ENCODE results near the gene PXMP4. TPM values are rescaled to one million over a fixed set of nuclear protein-coding genes. Genes with fewer than 3 reads are reported as not detected.

PXMP4 gene
- total RNA-seq, 1 experiment from 2014 or later, result 3.3 TPM

DNA sequence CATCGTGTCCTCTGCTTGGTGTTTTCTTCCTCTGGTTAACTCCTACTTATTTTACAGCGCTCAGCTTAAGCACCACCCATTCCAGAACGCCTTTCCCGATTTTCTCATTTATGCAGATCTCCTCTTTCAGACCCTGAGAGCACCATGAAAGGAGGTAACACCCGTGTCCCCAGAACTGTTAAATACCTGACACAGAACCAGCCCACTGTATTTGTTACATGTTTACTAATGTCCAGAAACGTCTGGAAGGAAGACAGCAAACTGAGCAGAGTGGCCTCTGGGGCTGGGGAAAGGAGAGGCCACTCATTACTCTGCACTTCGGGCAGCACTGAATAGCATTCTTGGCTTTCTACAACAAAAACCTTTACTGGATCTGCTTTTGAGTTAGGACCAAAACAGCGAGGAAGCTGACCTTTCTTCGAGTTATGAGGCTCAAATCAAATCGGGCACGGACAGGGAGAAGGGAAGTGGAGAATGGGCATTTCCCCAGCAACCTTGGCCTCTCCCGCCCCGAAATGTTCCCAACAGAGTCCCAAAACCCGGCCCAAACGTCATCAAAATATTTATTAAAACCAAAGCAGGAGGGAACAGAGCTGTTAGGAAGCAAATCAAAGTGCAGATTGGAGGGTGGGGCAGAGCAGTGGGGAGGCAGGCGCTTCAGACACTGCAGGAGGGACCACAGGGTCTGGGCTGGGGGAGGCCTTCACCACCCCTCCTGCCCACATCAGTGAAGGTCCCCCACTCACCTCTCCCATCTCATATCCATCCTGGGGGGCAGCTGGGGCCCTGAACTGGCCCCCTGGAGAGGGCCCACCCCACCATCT lies 44.8 kb downstream of the PXMP4 start:
- Mint-ChIP-seq H3K9me3 (no peaks in the 10 kb centered on the region), H3K27ac (peak overlapping the region; percentile 69), H3K27me3 (ENCODE audit: low read depth) (no peaks in the 10 kb centered on the region; the same call in 1 of the 2 replicates), H3K4me3 (peak overlapping the region; percentile 64), H3K4me1 (peaks cover 31% of the 10 kb centered on the region), H3K36me3 (peaks cover 29% of the 10 kb centered on the region)
- ChIA-PET CTCF (interaction anchor here (0.6 to 1.3 kb wide), 3 partner anchors 12 to 1658 kb away, joined by 3 to 4 read pairs (median 3); partner anchors contain the start of gene ZNF341), POLR2A (interaction anchor here (0.6 kb wide), 1 partner anchor 156 kb away, joined by 4 read pairs; no protein-coding TSS in a partner anchor)
- TF ChIP-seq PRRX2 (CRISPR knock-in tag; IDR thresholded peaks at IDR 0.05), result peak; percentile 3; the same call in 1 of the 2 replicates
- TF ChIP-seq, protein P1, sequence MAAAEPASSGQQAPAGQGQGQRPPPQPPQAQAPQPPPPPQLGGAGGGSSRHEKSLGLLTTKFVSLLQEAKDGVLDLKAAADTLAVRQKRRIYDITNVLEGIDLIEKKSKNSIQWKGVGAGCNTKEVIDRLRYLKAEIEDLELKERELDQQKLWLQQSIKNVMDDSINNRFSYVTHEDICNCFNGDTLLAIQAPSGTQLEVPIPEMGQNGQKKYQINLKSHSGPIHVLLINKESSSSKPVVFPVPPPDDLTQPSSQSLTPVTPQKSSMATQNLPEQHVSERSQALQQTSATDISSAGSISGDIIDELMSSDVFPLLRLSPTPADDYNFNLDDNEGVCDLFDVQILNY (CRISPR knock-in tag; IDR thresholded peaks at IDR 0.05), result no peak
- TF ChIP-seq GABPB1 (CRISPR knock-in tag; IDR thresholded peaks at IDR 0.05), result 0 out of 2 replicates have a peak, but pooled peaks have one; percentile 31
- TF ChIP-seq, protein P2, sequence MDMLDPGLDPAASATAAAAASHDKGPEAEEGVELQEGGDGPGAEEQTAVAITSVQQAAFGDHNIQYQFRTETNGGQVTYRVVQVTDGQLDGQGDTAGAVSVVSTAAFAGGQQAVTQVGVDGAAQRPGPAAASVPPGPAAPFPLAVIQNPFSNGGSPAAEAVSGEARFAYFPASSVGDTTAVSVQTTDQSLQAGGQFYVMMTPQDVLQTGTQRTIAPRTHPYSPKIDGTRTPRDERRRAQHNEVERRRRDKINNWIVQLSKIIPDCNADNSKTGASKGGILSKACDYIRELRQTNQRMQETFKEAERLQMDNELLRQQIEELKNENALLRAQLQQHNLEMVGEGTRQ (CRISPR knock-in tag; IDR thresholded peaks at IDR 0.05), result no peak
- no peak for ATAC-seq
- DNase-seq (ENCODE audit: low spot score), result no peak

DNA sequence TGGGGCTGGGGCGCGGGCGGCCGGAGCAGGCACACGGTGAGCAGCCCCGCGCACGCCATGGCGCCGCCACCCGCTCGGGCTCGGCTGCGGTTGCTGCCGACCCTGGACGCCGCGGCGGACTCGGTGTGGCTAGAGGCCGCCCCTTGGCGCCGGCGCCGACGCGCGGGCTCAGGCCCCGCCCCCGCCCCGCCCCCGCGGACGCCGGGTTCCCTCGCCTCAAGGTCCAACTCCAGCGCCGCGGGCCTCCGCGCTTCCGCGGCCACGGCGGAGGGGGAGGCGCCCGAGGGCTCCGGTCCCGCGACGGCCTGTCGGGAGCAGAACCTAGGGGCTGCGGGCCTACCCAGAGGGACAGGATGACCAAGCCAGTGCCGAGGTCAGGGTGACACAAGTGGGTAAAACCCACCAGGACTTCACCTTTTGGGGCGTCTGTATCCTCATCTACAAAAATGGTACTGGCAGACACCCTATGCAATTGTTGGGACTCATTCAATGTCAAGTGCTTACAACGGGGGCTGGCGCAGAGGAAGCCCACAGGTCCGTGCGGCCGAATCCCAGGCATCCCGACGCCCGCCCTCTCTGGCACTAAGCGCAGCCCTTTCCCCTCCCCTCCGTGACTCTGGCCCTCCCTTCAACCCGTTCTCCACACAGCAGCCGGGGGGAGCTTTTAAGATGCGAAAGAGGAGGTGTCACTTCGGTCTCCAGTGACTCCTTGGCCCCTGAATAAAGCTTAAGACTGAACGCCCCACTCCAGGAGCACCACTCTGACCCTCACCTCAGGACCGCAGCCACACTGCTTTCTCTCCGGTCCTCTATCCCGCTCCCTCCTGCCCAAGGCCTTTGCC lies 45.6 kb downstream of the PXMP4 start, which contains the start of gene NECAB3:
Gene NECAB3 (minus strand): TSS at position 135 of the 842 bp plus-strand sequence. CDS start 76 bp downstream, at position 59.
- Mint-ChIP-seq H3K4me3 (peak within 1 kb of the TSS; percentile 92), H3K9me3 (no peaks in the 10 kb centered on the region), H3K36me3 (peaks cover 27% of the 10 kb centered on the region), H3K27me3 (ENCODE audit: low read depth) (no peaks in the 10 kb centered on the region; the same call in 1 of the 2 replicates), H3K27ac (peak within 1 kb of the TSS; percentile 69), H3K4me1 (peaks cover 31% of the 10 kb centered on the region)
- ChIA-PET CTCF (interaction anchor here (0.6 to 1.3 kb wide), 2 partner anchors 11 to 58 kb away, joined by 3 to 4 read pairs; partner anchors contain the start of gene ZNF341), POLR2A (no interaction called here)
- DNase-seq (ENCODE audit: low spot score) (peak; percentile 78), ATAC-seq (peak; percentile 79)
- TF ChIP-seq OVOL2 (CRISPR knock-in tag; IDR thresholded peaks at IDR 0.05; ENCODE audit: borderline replicate concordance) (no peak), HMGA2 (CRISPR knock-in tag; IDR thresholded peaks at IDR 0.05) (no peak), NFATC4 (CRISPR knock-in tag; IDR thresholded peaks at IDR 0.05) (0 out of 2 replicates have a peak, but pooled peaks have one; percentile 8), CBFB (CRISPR knock-in tag; IDR thresholded peaks at IDR 0.05; ENCODE audit: low read depth) (no peak), EMX1 (CRISPR knock-in tag; IDR thresholded peaks at IDR 0.05) (peak; percentile 82; the same call in 1 of the 2 replicates), ELF4 (CRISPR knock-in tag; IDR thresholded peaks at IDR 0.05; ENCODE audit: low read depth) (no peak), TEAD1 (CRISPR knock-in tag; IDR thresholded peaks at IDR 0.05) (peak; percentile 59; the same call in 1 of the 2 replicates), SP1 (CRISPR knock-in tag; conservative IDR thresholded peaks at IDR 0.05) (peak; percentile 76), RELA (CRISPR knock-in tag; IDR thresholded peaks at IDR 0.05; ENCODE audit: borderline replicate concordance) (no peak)
- TF ChIP-seq, protein P3, sequence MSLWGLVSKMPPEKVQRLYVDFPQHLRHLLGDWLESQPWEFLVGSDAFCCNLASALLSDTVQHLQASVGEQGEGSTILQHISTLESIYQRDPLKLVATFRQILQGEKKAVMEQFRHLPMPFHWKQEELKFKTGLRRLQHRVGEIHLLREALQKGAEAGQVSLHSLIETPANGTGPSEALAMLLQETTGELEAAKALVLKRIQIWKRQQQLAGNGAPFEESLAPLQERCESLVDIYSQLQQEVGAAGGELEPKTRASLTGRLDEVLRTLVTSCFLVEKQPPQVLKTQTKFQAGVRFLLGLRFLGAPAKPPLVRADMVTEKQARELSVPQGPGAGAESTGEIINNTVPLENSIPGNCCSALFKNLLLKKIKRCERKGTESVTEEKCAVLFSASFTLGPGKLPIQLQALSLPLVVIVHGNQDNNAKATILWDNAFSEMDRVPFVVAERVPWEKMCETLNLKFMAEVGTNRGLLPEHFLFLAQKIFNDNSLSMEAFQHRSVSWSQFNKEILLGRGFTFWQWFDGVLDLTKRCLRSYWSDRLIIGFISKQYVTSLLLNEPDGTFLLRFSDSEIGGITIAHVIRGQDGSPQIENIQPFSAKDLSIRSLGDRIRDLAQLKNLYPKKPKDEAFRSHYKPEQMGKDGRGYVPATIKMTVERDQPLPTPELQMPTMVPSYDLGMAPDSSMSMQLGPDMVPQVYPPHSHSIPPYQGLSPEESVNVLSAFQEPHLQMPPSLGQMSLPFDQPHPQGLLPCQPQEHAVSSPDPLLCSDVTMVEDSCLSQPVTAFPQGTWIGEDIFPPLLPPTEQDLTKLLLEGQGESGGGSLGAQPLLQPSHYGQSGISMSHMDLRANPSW (CRISPR knock-in tag; conservative IDR thresholded peaks at IDR 0.05; ENCODE audit: low read depth), result no peak
- TF ChIP-seq, protein P4, sequence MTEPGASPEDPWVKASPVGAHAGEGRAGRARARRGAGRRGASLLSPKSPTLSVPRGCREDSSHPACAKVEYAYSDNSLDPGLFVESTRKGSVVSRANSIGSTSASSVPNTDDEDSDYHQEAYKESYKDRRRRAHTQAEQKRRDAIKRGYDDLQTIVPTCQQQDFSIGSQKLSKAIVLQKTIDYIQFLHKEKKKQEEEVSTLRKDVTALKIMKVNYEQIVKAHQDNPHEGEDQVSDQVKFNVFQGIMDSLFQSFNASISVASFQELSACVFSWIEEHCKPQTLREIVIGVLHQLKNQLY (CRISPR knock-in tag; IDR thresholded peaks at IDR 0.05), result no peak
- TF ChIP-seq, protein P5, sequence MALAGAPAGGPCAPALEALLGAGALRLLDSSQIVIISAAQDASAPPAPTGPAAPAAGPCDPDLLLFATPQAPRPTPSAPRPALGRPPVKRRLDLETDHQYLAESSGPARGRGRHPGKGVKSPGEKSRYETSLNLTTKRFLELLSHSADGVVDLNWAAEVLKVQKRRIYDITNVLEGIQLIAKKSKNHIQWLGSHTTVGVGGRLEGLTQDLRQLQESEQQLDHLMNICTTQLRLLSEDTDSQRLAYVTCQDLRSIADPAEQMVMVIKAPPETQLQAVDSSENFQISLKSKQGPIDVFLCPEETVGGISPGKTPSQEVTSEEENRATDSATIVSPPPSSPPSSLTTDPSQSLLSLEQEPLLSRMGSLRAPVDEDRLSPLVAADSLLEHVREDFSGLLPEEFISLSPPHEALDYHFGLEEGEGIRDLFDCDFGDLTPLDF (CRISPR knock-in tag; IDR thresholded peaks at IDR 0.05), result no peak
- TF ChIP-seq, protein P6, sequence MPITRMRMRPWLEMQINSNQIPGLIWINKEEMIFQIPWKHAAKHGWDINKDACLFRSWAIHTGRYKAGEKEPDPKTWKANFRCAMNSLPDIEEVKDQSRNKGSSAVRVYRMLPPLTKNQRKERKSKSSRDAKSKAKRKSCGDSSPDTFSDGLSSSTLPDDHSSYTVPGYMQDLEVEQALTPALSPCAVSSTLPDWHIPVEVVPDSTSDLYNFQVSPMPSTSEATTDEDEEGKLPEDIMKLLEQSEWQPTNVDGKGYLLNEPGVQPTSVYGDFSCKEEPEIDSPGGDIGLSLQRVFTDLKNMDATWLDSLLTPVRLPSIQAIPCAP (CRISPR knock-in tag; IDR thresholded peaks at IDR 0.05), result no peak
- TF ChIP-seq, protein P2 (CRISPR knock-in tag; IDR thresholded peaks at IDR 0.05), result no peak
- TF ChIP-seq, protein P7, sequence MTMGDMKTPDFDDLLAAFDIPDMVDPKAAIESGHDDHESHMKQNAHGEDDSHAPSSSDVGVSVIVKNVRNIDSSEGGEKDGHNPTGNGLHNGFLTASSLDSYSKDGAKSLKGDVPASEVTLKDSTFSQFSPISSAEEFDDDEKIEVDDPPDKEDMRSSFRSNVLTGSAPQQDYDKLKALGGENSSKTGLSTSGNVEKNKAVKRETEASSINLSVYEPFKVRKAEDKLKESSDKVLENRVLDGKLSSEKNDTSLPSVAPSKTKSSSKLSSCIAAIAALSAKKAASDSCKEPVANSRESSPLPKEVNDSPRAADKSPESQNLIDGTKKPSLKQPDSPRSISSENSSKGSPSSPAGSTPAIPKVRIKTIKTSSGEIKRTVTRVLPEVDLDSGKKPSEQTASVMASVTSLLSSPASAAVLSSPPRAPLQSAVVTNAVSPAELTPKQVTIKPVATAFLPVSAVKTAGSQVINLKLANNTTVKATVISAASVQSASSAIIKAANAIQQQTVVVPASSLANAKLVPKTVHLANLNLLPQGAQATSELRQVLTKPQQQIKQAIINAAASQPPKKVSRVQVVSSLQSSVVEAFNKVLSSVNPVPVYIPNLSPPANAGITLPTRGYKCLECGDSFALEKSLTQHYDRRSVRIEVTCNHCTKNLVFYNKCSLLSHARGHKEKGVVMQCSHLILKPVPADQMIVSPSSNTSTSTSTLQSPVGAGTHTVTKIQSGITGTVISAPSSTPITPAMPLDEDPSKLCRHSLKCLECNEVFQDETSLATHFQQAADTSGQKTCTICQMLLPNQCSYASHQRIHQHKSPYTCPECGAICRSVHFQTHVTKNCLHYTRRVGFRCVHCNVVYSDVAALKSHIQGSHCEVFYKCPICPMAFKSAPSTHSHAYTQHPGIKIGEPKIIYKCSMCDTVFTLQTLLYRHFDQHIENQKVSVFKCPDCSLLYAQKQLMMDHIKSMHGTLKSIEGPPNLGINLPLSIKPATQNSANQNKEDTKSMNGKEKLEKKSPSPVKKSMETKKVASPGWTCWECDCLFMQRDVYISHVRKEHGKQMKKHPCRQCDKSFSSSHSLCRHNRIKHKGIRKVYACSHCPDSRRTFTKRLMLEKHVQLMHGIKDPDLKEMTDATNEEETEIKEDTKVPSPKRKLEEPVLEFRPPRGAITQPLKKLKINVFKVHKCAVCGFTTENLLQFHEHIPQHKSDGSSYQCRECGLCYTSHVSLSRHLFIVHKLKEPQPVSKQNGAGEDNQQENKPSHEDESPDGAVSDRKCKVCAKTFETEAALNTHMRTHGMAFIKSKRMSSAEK (CRISPR knock-in tag; IDR thresholded peaks at IDR 0.05; ENCODE audit: borderline replicate concordance), result no peak; the same call in 1 of the 2 replicates

Data from WTC11 (cell line).